Activated naive CD4-positive, alpha-beta T cell treated with Interleukin-2 at 50 U/mL for 16 hours (primary cell): ENCODE measurements around the gene ARL8A.
A peak's percentile ranks its signal among the peaks of the same experiment; 100 is the strongest.
"Not testable (repeated sequence)": the region's sequence is repeated elsewhere in the genome, so short reads cannot be mapped to it uniquely, and the experiment has no call there.

ENCODE experiments used
- DNase-seq: peaks from one replicate; pipeline ENCODE4 v3.0.0-alpha.2; 2020

Gene ARL8A

GRCh38 chr1:202144402-202145067, at the start of gene ARL8A:
TSS of gene ARL8A (minus strand) at chr1:202144737. CDS start at chr1:202144572, 165 bp downstream.
- DNase-seq = peak; percentile 74

- no peak for DNase-seq
Observed at GRCh38 chr1:202194328-202194648, 49.8 kb upstream of the ARL8A start.

DNA sequence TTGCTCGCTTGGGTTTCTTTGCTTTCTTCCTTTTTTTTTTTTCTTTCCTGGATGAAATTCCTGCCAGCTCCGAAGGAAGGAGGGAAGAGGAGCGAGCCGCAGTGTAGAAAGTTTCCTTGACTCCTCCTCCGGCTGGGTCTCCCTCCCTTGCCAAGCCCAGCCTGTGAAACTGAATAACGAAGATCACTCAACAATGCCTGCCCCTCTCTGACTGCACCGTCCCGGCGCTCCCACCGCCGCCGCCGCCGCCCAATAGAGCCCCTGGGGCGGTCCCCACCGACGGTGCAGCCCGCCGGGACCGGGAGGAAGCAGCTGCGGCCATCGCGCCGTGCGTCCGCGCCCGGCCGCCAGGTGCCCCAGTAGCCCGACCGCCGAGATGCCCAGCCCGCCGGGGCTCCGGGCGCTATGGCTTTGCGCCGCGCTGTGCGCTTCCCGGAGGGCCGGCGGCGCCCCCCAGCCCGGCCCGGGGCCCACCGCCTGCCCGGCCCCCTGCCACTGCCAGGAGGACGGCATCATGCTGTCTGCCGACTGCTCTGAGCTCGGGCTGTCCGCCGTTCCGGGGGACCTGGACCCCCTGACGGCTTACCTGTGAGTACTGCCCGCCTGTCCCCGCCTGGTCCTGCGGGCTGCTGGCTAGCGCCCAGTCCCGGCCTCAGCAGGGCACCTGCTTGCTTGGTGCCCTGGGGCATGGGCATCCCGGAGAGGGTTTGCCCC, 49.2 kb upstream of the ARL8A start, which contains the start of gene LGR6:
Gene LGR6, plus strand, starts transcription at position 186 of the 714 bp plus-strand sequence. Its CDS starts 191 bp downstream, at position 377.
- no peak for DNase-seq

GRCh38 chr1:202192770-202193613, 48.5 kb upstream of the ARL8A start:
- DNase-seq = peak; percentile 59

DNA sequence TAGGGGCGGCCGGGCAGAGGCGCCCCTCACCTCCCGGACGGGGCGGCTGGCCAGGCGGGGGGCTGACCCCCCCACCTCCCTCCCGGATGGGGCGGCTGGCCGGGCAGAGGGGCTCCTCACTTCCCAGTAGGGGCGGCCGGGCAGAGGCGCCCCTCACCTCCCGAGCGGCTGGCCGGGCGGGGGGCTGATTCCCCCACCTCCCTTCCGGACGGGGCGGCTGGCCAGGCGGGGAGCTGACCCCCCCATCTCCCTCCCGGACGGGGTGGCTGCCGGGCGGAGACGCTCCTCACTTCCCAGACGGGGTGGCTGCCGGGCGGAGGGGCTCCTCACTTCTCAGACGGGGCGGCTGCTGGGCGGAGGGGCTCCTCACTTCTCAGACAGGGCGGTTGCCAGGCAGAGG, 46.9 kb upstream of the ARL8A start:
- DNase-seq = not testable (repeated sequence)

- no peak for DNase-seq
Observed at GRCh38 chr1:202189918-202190715, 45.6 kb upstream of the ARL8A start.

DNA sequence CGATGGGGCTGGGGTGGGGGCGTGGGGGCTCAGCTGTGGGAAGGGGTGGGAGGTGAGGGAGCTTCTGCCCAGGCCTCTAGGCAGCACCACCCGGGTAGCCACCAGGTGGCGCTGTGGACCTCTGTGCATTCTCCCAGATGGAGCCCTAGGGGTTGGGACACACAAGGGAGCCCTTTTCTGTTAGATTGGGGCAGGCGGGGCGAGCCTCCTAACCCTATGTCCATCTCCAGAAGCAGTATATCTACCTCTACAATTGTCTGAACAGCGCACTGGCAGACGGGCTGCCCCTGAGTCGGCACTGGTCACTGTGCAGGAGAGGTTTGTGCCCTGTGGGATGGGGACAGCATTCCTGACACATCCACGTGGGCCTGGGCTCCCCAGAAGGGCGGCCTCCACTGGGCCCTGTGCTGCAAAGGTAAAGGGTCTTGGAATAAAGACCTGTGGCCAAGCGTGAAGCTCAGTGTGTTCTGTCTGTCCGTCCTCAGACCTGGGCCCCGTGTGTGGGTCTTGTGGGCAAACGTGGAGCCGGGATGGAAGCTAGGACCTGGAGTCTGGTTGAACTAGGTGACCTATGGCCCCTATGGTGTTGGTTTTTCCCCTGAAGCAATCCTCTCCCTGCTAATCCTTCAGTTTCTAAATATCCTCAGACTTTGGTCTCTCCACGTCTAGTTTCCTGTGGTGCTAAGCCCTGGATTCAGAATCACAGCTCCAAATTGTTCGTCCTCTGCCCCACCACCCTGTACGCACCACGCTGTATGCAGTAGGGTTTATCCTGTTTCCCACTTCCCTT, 44.7 kb upstream of the ARL8A start:
- DNase-seq = peak; percentile 81

DNA sequence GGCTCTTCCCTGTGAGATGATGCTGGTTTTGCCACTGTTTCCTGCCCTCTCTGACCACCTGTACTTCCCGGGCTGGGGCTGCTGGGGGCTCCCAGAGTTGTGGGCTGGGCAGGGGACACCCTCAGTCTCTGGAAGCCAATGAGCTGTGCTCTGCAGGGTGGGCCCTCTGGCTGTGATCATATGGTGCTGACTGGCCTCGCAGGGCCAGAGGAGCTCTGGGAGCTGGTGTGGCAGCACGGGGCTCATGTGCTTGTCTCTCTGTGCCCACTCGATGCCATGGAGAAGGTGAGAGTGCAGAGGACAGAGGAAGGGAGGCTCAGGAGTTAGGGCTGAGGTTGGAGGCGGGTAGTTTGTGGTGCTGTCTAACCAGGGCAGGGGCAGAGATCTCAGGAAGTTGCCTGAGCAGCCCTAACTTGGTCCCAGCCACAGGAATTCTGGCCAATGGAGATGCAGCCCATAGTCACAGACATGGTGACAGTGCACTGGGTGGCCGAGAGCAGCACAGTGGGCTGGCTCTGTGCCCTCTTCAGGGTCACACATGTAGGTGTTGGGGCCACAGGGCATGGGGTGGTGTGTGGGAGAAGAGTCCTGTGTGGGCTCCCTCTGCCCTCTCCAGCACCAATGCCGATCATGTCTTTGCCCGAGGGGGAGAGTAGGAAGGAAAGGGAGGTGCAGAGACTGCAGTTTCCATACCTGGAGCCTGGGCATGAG, 43.3 kb upstream of the ARL8A start:
- no peak for DNase-seq

- no peak for DNase-seq
Observed at GRCh38 chr1:202187041-202187671, 42.6 kb upstream of the ARL8A start.

DNA sequence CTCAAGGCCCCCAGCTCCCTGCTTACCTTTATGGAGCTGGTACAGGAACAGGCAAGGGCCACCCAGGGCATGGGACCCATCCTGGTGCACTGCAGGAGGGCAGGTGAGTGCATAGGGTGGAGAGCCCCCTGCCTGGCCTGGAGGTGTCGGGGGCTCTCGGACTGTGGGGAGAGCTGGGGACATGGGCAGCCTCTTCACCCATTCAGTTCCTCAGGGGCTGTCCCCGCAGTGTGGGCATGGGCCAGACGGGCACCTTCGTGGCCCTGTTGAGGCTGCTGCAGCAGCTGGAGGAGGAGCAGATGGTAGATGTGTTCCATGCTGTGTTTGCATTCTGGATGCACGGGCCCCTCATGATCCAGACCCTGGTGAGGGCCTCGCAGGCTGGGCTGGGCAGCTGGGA, 41.8 kb upstream of the ARL8A start:
- DNase-seq = no peak

GRCh38 chr1:202184750-202185460, 40.4 kb upstream of the ARL8A start:
- peak; percentile 78 for DNase-seq

- no peak for DNase-seq
Observed at GRCh38 chr1:202182040-202182877, 37.7 kb upstream of the ARL8A start.

- DNase-seq = no peak
Observed at GRCh38 chr1:202181586-202181985, 37.0 kb upstream of the ARL8A start.

GRCh38 chr1:202180751-202181139, 36.2 kb upstream of the ARL8A start:
- DNase-seq = not testable (repeated sequence)

GRCh38 chr1:202179828-202180750, 35.6 kb upstream of the ARL8A start:
- DNase-seq = no peak

GRCh38 chr1:202176949-202177927, 32.7 kb upstream of the ARL8A start:
- no peak for DNase-seq

GRCh38 chr1:202173993-202174392, 29.5 kb upstream of the ARL8A start:
- DNase-seq = no peak
